Panc1 (cell line): ENCODE measurements around the gene UBQLN4. TPM values are rescaled to one million over a fixed set of nuclear protein-coding genes. Genes with fewer than 3 reads are reported as not detected.

Experiments
- ATAC-seq: fragments of 200-7000 bp; cut with Tn5 transposase; 2 replicates; pipeline ENCODE4 v1.9.1; 2020; ENCODE audit warnings: mild to moderate bottlenecking, moderate library complexity
- BruUV-seq: library from RNA; stranded (reverse); fragments of 400-500 nt; replicated peaks from 2 replicates; lab custom pipeline; 2021; lab: Mats Ljungman, UMichigan
- CTCF ChIA-PET: fragments of 300-600 bp; sonication (Branson Sonifier 250); formaldehyde crosslinking; loops from one replicate; lab custom pipeline; 2022; ENCODE audit warnings: antibody characterized with exemption; lab: Charles Lee
- POLR2A ChIA-PET: fragments of 300-600 bp; sonication (Branson Sonifier 250); formaldehyde crosslinking; loops from one replicate; lab custom pipeline; 2022; ENCODE audit warnings: antibody characterized with exemption; lab: Charles Lee
- DNase-seq: peaks from one replicate; pipeline ENCODE4 v3.0.0-alpha.2; 2010; ENCODE audit warnings: low read depth, low spot score
- H3K27ac ChIP-seq: 2 replicates; pipeline ENCODE4 v1.5.1; 2011; ENCODE audit warnings: mild to moderate bottlenecking, low read length, inconsistent platforms
- H3K27me3 ChIP-seq: fragments of 200-500 bp; sonication (Bioruptor generic); 2 replicates; pipeline ENCODE4 v1.6.0; 2014; ENCODE audit warnings: low read length, inconsistent platforms; ENCODE audit not compliant: control insufficient read depth, insufficient read depth
- H3K36me3 ChIP-seq: fragments of 200-500 bp; sonication (Bioruptor generic); 2 replicates; pipeline ENCODE4 v1.5.1; 2014; ENCODE audit warnings: inconsistent platforms, mild to moderate bottlenecking, low read length, moderate library complexity; ENCODE audit not compliant: control insufficient read depth, insufficient read depth
- H3K4me1 ChIP-seq: 2 replicates; pipeline ENCODE4 v1.5.1; 2011; ENCODE audit warnings: inconsistent platforms, mild to moderate bottlenecking, low read length, moderate library complexity; ENCODE audit not compliant: control insufficient read depth, insufficient read depth
- H3K4me3 ChIP-seq, 2 experiments: 2 replicates each; pipeline ENCODE4 v1.5.1; 2011 to 2012; ENCODE audit warnings: low read depth in 2 of 2, low read length in 2 of 2, mild to moderate bottlenecking in 2 of 2, inconsistent platforms in 1 of 2, moderate library complexity in 1 of 2
- H3K9me3 ChIP-seq: fragments of 200-500 bp; sonication (Bioruptor generic); 2 replicates; pipeline ENCODE4 v1.5.1; 2014; ENCODE audit warnings: low read depth, mild to moderate bottlenecking, inconsistent platforms, low read length, moderate library complexity; ENCODE audit not compliant: control insufficient read depth, insufficient read depth
- CTCF ChIP-seq: fragments of 450-650 bp; IDR thresholded peaks from 2 replicates; pipeline ENCODE4 v1.5.1; 2017; ENCODE audit warnings: mild to moderate bottlenecking
- POLR2AphosphoS5 ChIP-seq: IDR thresholded peaks from 2 replicates; pipeline ENCODE4 v1.6.1; 2012; ENCODE audit warnings: mild to moderate bottlenecking, low read depth, low read length, moderate library complexity
- REST ChIP-seq, 2 experiments: IDR thresholded peaks; 2 replicates each; pipeline ENCODE4 v1.6.1; 2011 to 2012; ENCODE audit warnings: low read depth in 2 of 2, control low read depth in 1 of 2, low read length in 1 of 2, mild to moderate bottlenecking in 1 of 2, moderate library complexity in 1 of 2; ENCODE audit not compliant: insufficient read depth in 1 of 2
- SIN3A ChIP-seq: IDR thresholded peaks from 2 replicates; pipeline ENCODE4 v1.6.1; 2012; ENCODE audit warnings: low read depth, mild to moderate bottlenecking, low read length, moderate library complexity, borderline replicate concordance; ENCODE audit not compliant: insufficient read depth
- TCF7L2 ChIP-seq: IDR thresholded peaks from 2 replicates; pipeline ENCODE4 v1.6.1; 2011; ENCODE audit warnings: mild to moderate bottlenecking, low read depth, low read length, inconsistent platforms
- in situ Hi-C: cut with HindIII; loops from 2 replicates; pipeline ENCODE4 v1.10.0; 2016; ENCODE audit warnings: low sequenced_read_pairs, low pct_unique_long_range_greater_than_20kb
- intact Hi-C: fragments of 100-400 bp; cut with micrococcal nuclease; formaldehyde crosslinking; loops from one replicate; pipeline ENCODE4 v1.10.0; 2022; ENCODE audit not compliant: unreplicated experiment
- total RNA-seq: library from RNA; stranded (reverse); gene quantifications from one replicate; pipeline ENCODE4 v1.2.1, GENCODE V29; 2021; ENCODE audit not compliant: unreplicated experiment

Gene UBQLN4
- total RNA-seq, 1 experiment from 2014 or later = 60.0 TPM

GRCh38 chr1:156089704-156090103 lies 36.1 kb upstream of the UBQLN4 start:
- no peak overlapping the region for H3K27ac ChIP-seq
- no peaks in the 10 kb centered on the region for H3K36me3 ChIP-seq
- CTCF ChIA-PET = interaction anchor here (0.7 kb wide), 1 partner anchor 27 kb away, joined by 7 read pairs; no protein-coding TSS in a partner anchor
- POLR2A ChIA-PET = interaction anchor here (0.7 kb wide), 1 partner anchor 26 kb away, joined by 8 read pairs; no protein-coding TSS in a partner anchor
- H3K4me3 ChIP-seq = no peak overlapping the region
- intact Hi-C loops = loop anchor here (2.0 kb wide), 1 partner anchor 135 kb away; no protein-coding TSS in a partner anchor
- BruUV-seq = no TSS peak
- H3K9me3 ChIP-seq = no peaks in the 10 kb centered on the region
- peaks cover 9% of the 10 kb centered on the region; the same call in 1 of the 2 replicates for H3K4me1 ChIP-seq
- TF ChIP-seq CTCF (no peak), TCF7L2 (no peak), REST (IDR thresholded peaks at IDR 0.05; ENCODE audit: insufficient read depth in 1 of 2, low read depth in 2 of 2, low read length in 1 of 2) (no peak), SIN3A (no peak), POLR2AphosphoS5 (no peak)
- ATAC-seq (no peak), DNase-seq (no peak)
- H3K27me3 ChIP-seq = no peaks in the 10 kb centered on the region
- in situ Hi-C loops = no loop called here

DNA sequence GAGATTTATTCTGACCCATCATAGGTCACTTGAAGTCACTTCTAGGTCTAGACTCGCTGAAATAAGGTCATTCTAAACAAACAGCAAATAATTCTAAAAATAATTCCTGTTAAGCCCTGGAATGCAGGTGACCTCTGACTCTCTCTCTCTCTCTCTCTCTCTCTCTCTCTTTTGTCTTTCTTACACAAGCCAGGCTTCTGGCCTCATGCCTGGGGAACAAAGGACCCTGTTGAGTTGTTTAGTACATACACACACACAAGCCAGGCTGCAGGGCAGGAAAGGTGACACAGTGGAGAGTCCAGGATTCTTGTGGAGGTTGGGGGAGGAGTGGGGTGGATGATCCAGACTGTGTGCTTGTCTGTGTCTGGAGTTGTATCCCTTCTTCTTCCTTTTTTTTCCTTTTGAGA lies 32.7 kb upstream of the UBQLN4 start:
- DNase-seq = no peak
- Histone ChIP-seq H3K36me3 (no peaks in the 10 kb centered on the region; the same call in 1 of the 2 replicates), H3K27ac (no peak overlapping the region), H3K4me1 (peaks cover 12% of the 10 kb centered on the region; the same call in 1 of the 2 replicates), H3K4me3 (no peak overlapping the region), H3K27me3 (no peaks in the 10 kb centered on the region), H3K9me3 (no peaks in the 10 kb centered on the region)
- no TSS peak for BruUV-seq
- in situ Hi-C loops (no loop called here), intact Hi-C loops (no loop called here)
- POLR2A ChIA-PET = interaction anchor here (0.7 kb wide), 1 partner anchor 137 kb away, joined by 3 read pairs; no protein-coding TSS in a partner anchor
- TF ChIP-seq SIN3A = no peak
- TF ChIP-seq CTCF = no peak
- TF ChIP-seq POLR2AphosphoS5 = no peak
- no peak for TF ChIP-seq TCF7L2
- no peak for TF ChIP-seq REST (IDR thresholded peaks at IDR 0.05; ENCODE audit: insufficient read depth in 1 of 2, low read depth in 2 of 2, low read length in 1 of 2)
- CTCF ChIA-PET = no interaction called here
- no peak for ATAC-seq
